22Rv1 (cell line): ENCODE data around the gene SLC2A2.

ENCODE experiments used
- H3K27ac ChIP-seq: fragments of 450-650 bp; 2 replicates; pipeline ENCODE4 v1.5.1; 2017
- ZFX ChIP-seq: fragments of 450-650 bp; IDR thresholded peaks from 2 replicates; pipeline ENCODE4 v1.6.1; 2017; ENCODE audit warnings: antibody characterized with exemption, borderline replicate concordance
- TF ChIP-seq, protein P1 (sequence below): fragments of 450-650 bp; IDR thresholded peaks from 2 replicates; pipeline ENCODE4 v1.5.1; 2017; ENCODE audit warnings: mild to moderate bottlenecking

Gene SLC2A2

GRCh38 chr3:171011873-171012336 lies 14.6 kb downstream of the SLC2A2 start:
- TF ChIP-seq, protein P1, sequence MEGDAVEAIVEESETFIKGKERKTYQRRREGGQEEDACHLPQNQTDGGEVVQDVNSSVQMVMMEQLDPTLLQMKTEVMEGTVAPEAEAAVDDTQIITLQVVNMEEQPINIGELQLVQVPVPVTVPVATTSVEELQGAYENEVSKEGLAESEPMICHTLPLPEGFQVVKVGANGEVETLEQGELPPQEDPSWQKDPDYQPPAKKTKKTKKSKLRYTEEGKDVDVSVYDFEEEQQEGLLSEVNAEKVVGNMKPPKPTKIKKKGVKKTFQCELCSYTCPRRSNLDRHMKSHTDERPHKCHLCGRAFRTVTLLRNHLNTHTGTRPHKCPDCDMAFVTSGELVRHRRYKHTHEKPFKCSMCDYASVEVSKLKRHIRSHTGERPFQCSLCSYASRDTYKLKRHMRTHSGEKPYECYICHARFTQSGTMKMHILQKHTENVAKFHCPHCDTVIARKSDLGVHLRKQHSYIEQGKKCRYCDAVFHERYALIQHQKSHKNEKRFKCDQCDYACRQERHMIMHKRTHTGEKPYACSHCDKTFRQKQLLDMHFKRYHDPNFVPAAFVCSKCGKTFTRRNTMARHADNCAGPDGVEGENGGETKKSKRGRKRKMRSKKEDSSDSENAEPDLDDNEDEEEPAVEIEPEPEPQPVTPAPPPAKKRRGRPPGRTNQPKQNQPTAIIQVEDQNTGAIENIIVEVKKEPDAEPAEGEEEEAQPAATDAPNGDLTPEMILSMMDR: no peak
- TF ChIP-seq ZFX: no peak
- H3K27ac ChIP-seq: no peak overlapping the region

- no peak overlapping the region for H3K27ac ChIP-seq
- TF ChIP-seq, protein P1: no peak
- TF ChIP-seq ZFX: no peak
Measured at GRCh38 chr3:171011109-171011872, 15.2 kb downstream of the SLC2A2 start.

DNA sequence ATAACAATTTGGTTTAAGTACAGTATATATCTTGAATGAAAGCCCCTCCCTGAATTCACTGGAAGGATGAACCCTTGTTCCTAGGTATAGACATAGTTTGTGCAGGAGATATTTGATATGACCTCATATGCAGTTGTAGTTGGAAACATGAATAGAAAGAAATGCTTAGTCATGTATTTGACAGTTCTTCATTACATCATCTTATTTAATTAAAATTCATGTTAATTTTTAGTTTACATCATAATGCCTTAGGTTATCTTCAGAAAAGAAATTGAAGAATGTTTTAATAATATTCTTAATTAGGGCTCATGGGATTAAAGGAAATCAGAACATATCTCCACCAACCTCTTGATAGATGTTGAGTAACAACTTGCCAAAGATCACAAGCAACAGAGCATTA lies 19.2 kb downstream of the SLC2A2 start:
- TF ChIP-seq ZFX: no peak
- TF ChIP-seq, protein P1: no peak
- no peak overlapping the region for H3K27ac ChIP-seq

DNA sequence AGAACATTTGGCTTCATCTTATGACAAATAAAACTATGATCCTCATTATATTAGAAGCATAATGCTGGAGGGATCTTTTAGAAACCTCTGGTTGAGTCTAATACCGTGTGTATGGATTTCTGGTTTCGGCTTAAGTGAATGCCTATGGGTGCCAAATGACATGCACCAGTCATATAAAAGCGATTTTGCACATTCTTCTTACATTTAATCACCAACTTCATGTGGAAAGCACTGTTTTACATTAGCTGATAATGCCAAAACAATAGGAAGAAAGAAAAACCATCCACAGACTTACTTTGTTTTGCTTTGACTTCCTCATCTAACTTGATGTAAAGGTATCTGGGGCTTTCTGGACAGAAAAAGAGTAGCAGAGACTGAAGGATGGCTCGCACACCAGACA lies 20.9 kb downstream of the SLC2A2 start:
- TF ChIP-seq ZFX: no peak
- TF ChIP-seq, protein P1: no peak
- H3K27ac ChIP-seq: no peak overlapping the region

DNA sequence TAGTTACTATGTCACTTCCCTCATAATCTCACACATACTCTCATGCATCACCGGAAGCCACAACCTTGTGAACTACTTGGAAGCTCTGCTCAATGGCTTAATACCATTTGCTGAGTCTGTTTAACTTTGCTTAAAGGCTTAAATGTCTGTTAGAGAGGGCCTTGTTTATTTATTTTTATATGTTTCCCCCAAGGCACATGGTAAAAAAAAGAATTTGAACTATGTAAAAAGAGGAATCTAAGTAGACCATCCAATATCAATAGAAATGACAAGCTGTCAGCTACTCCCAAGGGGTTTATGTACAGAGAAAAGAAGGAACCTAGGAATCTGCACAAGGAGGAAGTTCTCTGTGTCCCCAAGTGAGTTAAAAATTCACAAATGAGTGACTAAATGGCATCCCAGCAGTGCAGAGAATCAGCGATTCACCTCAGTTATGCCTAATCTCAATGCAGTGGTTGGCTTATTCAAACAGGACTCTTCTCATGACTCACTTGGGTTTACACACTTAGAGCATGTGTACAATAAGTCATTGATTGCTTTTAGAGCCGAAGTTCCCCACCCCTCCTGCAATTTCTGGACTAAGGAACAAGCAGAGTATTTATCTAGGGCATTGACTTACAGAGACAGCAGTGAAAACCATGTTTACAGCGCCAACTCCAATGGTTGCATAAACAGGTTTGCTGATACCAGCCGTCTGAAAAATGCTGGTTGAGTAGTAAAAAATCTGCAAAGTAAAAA lies 24.4 kb downstream of the SLC2A2 start:
- TF ChIP-seq, protein P1: no peak
- TF ChIP-seq ZFX: no peak
- no peak overlapping the region; the same call in 1 of the 2 replicates for H3K27ac ChIP-seq

- no peak overlapping the region for H3K27ac ChIP-seq
- TF ChIP-seq ZFX: no peak
- TF ChIP-seq, protein P1: no peak
Measured at GRCh38 chr3:171001250-171001893, 25.1 kb downstream of the SLC2A2 start.
